HG03571 (cell line): Measurements from ENCODE around the gene SNRPF.
"Not testable (repeated sequence)": the region's sequence is repeated elsewhere in the genome, so short reads cannot be mapped to it uniquely, and the experiment has no call there.

Experiments
- ATAC-seq: cut with Tn5 transposase; IDR thresholded peaks from one replicate; pipeline ENCODE4 v1.9.1; 2021; ENCODE audit not compliant: unreplicated experiment

SNRPF gene

DNA sequence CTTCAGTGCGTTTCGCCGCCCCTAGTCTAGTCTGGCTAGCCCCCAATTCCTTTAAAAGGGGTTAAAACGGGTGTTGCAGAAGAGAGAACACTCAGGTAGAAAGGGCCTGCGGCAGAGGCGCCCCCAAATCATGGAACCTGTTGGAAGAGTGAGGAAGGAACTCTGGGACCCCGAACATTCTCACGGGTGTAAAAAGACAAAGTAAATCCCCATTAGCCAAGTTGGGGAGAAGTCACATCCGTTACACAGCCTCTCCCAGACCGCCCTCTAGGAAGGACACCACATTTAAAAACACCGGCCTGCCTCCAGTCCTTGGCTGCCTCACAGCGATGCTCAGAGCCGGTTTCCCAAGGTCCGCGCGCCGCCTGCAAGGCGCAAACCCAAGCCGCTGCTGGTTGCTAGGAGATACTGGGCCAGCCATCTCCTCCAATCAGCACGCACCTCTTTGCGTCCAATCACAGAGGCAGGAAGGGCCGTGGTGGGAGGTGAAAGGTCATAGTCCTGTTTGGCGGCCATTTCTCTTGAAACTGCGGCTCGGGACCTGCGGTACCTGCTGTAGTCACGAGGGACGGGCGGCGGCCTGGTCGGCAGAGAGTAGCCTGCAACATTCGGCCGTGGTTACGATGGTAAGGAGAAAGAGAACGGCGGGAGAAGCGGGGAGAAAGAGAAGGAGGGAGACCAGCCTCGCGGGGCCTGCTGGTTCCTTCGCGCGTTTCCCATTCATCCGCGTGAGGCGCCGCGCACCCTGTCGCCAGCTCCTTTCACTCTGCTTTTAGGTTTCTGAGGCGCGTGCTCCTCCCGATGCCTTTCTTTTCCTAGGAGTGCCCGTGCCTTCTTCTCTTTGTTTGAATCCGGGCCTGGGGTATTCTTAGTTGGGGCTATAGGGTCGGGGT is at the start of gene SNRPF:
SNRPF (plus strand) TSS at position 502 of the 893 bp plus-strand sequence; CDS start at position 624, 122 bp downstream.
- peak; percentile 99 for ATAC-seq

DNA sequence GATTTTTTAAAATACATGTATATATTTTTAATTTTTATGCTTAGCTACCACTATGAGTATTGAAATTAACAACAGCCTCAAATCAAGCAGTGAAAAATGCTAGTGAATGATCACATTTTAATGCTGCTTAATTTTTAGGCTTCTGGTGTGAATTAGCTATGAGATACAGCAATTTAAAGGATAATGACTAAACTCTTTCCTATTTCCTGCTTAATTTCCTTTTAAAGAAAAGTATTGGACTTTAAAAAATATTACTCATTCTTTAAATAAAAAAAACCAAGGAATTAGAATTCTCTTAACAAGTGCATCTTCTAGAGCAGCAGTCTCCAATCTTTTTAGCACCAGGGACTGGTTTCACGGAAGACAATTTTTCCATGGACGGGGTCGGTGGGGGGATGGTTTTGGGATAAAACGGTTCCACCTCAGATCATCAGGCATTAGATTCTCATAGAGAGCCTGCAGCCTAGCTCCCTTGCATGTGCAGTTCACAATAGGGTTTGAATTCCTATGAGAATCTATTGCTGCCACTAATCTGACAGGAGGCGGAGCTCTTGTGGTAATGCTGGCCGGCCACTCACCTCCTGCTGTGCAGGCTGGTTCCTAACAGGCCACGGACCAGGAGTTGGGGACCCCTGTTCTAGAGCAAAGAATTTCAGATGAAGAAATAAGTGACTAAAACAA is 49.6 kb upstream of the SNRPF start:
- ATAC-seq: no peak

DNA sequence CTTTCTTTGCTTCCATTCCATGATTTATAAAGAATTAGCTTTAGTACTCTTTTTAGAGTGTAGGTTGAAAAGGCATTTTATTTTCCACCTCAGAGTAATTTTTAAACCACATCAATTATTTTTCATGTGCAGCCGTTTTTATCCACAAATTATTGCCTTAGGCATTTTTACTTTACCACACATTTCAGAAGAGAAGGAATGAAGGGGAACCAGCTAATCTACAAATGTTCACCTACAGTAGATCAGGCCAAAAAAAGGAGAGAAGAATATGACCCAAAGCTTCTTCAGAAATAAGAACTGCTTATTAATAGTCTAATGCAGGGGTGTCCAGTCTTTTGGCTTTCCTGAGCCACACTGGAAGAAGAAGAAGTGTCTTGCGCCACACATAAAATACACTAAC is 48.3 kb upstream of the SNRPF start:
- no peak for ATAC-seq

DNA sequence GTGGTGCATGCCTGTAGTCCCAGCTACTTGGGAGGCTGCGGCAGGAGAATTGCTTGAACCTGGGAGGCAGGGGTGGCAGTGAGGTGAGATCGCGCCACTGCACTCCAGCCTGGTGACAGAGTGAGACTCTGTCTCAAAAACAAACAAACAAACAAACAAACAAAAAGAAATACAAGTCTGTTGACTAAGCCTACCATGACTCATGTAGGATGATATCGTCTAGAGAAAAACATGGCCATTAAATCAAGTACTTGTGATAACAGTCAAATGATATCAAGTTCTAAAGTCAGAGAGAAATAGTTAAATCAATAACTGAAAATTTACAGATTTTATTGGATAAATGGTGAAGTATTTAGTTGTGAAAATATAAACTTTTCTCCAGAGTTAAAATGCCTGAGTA is 46.6 kb upstream of the SNRPF start:
- ATAC-seq: not testable (repeated sequence)

DNA sequence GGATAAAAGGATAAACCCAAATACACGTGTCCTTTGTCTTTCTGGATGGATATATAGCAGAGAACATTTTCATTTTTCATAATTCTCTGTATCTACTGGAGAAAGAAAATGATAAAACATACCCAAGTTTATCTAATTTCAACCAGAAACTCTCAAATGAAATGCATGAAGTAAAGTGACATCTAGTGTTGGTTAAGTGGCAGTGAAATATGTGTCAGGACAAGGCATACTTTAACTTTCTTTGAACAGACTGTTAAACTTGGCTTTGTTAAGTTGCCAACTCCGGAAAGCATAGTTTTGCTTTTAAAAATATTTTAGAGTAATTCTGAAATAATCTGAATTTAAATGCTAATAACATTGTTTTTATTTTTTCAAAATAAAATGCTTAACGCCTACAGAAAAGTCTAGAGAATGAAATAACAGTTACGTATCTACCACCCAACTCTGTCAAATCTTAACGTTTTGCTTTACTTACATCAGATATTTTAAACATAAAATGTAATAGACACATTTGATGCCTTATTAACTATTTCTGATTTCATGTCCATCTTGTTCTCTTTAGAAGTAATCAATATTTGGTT is 43.0 kb upstream of the SNRPF start:
- ATAC-seq: no peak

DNA sequence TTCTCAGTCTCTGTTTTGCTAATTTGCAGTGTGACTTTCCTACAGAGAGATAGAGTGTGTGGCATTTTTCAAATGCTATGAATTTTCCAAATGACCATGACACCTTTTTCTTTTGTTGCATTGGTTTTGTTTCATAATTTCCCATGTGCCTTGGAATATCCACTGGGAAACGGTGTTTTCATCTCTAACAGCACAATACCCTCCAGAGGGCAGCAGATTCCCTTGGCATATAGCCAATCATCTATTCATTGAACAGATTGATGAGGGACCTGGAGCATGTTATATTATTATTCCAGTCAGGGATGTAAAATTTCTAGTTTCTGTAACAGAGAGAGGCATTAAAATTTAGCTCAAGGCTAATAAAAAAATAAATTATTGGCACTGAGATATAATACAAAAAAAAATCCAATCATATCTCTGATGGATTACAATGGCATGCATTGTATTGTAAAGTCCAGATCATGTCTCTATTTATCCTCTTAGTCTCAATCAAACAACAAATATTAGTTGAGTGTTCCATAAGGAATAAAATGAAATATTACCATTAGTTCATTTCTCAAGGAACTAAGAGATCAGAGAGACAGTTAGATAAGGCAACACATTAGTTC is 38.6 kb upstream of the SNRPF start:
- no peak for ATAC-seq

DNA sequence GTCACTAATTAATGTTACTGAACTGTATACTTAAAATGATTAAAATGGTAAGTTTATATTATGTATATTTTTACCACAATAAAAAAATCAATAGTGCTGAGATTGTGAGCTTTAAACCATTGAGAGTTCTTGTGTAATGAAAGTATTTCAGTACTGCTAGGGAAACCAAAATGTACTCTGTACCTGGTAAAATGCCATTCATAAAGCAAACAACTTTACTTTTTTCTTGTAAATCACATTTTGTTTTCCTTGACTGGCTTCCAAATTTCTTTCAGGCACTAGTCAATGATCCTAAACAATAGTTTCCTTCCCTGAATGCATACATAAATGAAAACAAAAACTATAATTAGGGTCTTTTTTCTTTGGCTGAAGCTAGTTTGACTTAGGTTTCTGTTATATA is 29.4 kb upstream of the SNRPF start:
- ATAC-seq: no peak

DNA sequence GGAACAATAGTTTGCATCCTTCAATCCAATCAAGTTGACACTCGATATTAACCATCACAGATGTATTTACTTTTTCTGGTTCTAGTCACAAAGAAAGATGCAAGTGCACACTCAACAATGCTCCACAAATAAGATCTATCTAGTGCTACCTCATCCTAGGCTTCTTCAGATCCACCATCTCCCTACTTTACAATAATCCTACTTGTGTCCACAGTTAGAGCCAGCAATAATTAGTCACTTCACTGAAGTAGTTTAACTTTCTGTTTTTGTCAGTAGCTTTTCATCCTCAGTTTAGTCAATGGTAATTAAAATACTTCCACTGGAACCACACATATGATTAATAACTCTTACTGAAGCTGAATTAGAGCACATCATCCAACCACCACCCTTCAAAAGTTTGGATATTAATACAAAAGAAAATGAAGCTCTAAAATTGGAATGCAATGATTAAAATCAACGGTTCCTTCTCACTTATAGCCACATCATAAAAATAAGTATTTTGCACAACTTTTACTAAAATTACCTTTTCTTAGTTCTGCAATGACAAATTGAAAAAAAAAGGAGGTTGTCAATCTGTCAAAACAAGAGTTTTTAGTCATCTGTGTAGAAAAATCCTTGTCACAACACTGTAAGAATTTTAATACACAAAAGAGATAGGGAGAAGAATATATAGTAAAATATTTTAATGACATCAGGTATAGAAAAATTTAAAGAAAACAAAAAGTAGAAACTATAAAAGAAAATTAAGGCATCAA is 28.2 kb upstream of the SNRPF start:
- no peak for ATAC-seq

DNA sequence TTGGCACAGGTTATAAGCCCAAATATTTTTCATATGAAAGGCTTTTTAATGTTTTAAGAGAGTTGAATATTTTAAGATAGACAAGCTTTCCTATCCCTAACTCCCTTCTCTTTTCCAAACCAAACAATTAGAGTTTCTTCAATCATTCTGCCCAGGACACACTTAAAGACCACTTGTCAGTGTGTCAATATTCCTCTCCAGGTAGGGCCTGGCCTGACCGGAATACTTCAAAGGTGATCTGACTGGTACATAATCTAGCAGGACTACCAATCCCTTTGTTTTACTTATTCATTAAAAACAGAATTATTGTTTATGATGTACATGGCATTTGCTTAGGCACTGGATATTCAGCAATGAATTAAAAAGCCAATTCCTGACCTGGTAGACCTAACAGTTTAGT is 24.2 kb upstream of the SNRPF start:
- ATAC-seq: no peak

DNA sequence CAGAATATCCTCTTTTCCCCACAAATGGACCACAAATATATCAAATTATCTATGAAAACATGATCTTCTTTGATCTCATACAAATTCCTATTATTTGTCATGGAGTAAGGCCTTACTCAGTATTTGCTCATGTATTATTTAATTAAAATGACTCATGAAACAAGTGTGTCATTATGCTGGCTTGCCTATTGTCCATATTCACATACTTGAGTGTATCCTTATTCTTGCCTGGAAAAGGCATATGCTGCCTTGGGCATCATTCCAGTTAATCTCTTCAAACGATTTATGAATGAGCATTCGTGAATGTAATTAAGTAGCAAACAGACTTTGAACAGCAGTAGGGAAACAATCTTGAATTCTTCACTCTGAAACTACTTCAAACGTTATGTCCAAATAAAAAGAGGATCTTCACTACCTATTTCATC is 22.6 kb upstream of the SNRPF start:
- ATAC-seq: no peak

DNA sequence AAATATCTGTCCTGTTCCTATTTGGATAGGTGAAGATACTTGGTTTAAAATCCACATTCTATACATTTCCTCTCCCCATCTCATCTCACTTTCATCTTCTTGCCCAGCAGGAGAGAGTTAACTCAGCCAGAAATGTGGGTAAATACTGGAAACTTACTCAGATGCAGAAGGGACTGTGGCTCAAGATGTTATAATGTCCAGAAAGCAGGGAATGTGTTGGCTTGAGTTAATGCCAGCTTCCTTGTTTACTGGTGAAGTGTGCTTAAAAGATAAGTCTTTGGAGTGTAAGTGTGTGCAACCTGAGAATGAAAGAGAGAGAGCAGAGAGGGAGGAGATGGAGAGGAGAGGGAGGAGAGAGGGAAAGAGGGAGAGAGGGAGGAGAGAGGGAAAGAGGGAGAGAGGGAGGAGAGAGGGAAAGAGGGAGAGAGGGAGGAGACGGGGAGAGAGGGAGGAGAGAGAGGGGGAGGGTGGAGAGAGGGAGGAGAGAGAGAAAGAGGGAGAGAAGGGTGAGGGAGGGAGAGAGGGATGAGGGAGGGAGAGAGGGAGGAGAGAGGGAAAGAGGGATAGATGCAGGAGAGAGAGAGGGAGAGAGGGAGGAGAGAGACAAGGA is 22.0 kb upstream of the SNRPF start:
- no peak for ATAC-seq

DNA sequence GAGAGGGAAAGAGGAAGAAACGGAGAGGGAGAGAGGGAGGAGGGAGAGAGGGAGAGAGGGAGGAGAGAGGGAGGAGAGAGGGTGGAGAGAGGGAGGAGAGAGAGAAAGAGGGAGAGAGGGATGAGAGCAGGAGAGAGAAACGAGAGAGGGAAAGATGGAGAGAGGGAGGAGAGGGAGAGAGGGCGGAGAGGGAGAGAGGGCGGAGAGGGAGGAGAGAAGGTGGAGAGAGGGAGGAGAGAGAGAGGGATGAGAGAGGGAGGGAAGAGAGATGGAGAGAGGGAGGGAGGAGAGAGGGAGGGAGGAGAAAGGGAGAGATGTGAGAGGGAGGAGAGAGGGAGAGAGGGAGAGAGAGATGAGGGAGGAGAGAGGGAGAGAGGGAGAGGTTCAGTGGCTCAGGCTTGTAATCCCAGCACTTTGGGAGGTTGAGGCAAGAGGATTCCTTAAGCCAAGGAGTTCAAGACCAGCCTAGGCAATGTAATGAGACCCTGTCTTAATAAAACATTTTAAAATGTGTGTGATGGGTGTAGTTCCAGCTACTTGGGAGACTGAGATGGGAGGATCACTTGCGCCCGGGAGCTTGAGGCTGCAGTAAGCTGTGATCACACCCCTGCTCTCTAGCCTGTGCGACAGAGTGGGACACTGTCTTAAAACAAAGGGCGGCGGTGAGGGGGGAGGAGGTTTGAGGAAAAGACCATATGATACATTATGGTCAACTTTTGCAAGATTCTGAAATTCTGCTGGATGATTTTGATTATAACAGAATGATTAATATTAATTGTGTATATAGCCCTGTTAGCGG is 21.3 kb upstream of the SNRPF start:
- ATAC-seq: no peak

DNA sequence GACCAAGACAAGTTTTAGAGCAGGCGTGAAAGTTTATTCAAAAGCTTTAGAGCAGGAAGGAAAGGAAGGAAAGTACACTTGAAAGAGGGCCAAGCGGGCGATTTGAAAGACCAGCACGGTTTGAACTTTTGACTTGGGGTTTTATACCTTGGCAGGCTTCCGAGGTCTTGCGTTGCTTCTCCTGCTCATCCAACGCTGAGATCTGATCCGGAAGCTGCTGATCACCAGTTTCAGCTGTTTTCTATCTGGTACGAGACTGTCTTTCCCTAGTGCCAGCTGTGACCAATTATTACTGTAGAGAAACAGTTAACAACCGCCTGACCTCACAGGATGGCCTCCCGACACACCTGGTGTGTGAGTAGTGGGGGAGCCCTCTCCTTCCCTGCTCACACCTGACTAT is 20.6 kb upstream of the SNRPF start:
- ATAC-seq: no peak

DNA sequence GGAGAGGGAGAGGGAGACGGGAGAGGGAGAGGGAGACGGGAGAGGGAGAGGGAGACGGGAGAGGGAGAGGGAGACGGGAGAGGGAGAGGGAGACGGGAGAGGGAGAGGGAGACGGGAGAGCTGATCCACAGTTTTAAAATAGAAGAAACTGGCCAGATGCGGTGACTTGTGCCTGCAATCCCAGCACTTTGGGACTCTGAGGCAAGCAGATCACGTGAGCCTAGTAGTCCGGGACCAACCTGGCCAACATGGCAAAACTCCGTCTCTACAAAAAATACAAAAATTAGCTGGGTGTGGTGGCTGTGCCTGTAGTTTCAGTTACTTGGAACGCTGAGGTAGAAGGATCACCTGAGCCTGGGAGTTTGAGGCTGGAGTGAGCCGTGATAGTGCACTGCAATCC is 16.3 kb upstream of the SNRPF start:
- not testable (repeated sequence) for ATAC-seq

DNA sequence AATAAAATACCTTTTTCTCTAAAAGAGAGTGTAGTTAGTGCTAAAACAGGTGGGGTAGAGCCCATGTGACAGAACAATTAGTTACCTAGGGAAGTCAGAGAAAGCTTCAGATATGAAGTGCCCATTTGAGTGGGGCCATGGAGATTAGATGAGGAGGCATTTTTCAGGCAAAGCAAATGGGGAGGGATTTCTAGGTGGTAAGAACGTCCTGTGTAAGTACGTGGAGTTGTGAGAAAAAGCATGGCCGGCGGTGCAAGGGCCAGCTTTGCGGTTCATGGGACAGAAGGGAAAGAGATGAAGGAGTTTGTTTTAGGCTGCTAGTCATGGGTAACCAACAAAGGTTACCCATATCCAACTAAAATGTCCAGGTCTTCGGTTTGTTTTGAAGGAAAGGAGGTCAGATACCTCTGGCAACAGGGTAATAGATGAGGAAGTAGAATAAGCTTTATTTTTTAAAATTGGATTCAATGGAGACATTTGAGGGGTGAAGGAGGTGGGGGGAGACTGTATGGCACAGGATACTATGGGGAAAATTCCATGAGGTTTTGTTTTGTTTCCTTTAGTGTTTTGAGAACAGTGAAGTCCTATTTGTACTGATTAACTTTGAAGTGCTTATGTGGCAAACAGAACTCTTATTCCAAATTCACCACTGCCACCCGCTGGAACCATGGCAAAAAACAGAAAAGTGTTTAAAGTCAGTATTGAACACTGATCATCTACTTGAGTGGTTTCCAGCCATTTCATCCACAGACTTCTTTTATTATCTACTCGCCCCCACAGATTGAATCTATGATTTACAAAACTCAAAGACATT is 10.0 kb upstream of the SNRPF start:
- no peak for ATAC-seq

DNA sequence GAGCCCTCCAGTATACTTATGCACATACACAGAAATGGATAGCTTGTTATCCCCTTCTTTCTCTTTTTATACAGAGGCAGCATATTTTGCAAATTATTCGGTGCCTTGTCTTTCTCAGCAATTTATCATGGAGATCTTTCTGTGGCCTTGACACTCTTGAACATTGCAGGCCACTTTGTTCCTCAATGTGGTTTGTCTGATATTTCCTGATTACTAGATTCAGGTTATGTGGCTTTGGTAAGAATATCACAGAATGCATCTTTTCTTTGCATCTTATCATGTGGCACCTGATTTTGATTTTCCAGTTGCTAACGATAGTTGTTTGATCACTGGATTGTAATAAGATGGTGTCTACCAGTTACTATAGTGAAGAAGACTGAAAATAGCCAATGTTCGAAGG is 7.1 kb upstream of the SNRPF start:
- no peak for ATAC-seq

DNA sequence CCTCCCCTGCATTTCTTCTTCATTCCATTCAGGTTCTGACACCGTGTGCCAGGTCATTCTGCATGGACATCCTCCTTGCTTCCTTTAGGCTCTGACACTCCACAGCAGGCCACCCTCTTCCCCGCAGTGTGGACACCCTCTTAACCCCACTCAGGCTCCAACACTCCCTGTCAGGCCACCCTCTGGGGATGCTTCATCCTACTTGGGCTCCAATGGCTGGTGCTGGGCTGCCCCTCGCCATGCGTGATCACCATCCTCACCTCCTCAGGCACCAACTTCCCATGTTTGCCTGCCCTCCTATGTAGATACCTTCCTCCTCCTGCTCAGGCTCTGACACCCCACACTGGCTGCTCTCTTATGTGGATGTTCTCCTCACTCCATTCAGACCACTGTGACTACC is 6.6 kb upstream of the SNRPF start:
- ATAC-seq: no peak

DNA sequence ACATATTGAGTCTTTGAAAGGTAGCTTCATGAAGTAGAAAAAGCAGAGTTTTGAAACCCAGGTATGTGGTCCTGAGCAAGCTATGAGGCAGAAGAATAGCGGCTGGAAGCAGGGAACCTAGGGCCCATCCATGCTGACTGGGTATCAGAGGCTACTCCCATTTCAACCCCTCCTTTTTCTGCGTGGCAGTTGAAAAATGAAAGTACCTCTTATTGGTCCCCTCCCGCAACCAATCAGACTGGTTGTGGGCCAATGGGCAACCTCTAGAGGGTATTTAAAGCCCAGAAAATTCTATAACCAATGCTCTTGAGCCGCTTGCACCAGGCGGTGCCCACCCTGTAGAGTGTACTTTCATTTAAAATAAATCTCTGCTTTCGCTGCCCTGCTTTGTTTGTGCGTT is 1.6 kb upstream of the SNRPF start:
- no peak for ATAC-seq

DNA sequence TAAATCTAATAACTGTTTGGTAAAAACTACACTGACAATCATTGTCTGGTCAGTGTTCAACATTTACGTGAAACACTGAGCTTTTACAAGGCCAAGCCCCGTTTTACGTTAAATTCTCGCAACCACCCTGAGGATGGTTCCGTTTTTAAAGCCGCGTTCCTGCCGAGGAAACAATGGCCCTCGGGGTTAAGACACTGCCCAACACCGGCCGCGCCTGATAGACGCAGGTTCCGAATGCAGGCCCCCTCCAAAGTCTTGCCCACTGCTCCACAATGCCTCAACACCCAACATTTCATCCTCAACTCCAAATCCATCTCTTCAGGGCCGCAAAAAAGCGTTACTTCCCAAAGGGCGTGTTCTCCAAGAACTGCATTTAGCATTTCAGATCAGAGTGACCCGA is 953 bp upstream of the SNRPF start:
- no peak for ATAC-seq
